ENCODE results near the gene PLCXD1.

DNA sequence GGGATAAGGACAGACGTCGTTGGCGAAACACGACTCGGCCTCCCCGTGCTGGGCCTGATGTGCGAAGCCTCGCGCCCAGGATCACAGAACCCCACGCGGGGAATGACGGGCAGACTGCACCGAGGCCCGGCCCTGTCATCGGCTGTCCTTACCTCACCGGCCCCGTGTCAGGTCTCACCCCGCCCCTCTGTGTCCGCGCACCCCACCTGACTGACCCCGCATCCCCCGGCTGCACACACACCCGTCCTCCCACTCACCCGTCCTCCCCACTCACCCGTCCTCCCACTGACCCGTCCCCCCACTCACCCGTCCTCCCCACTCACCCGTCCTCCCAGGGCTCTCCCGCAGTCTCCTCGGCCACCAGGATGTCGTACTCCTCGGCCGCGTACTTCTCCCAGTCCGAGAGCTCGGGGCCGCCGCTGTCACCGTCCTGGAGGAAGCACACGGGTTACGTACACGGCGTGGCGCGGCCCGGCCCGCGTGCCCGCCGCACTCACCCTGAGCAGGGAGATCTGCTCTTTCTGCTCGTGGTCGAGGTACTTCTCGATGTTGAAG, 57.2 kb downstream of the PLCXD1 start:
- TF ChIP-seq SUZ12 (IDR thresholded peaks at IDR 0.05) (no peak), ELF4 (IDR thresholded peaks at IDR 0.05) (no peak), HDGF (IDR thresholded peaks at IDR 0.05; ENCODE audit: borderline replicate concordance) (no peak), BHLHE40 (IDR thresholded peaks at IDR 0.05; ENCODE audit: borderline replicate concordance) (no peak), FOXM1 (IDR thresholded peaks at IDR 0.05; ENCODE audit: borderline replicate concordance) (no peak), FOXK2 (IDR thresholded peaks at IDR 0.05) (no peak), TARDBP (IDR thresholded peaks at IDR 0.05) (no peak)
- TF ChIP-seq, protein P1, sequence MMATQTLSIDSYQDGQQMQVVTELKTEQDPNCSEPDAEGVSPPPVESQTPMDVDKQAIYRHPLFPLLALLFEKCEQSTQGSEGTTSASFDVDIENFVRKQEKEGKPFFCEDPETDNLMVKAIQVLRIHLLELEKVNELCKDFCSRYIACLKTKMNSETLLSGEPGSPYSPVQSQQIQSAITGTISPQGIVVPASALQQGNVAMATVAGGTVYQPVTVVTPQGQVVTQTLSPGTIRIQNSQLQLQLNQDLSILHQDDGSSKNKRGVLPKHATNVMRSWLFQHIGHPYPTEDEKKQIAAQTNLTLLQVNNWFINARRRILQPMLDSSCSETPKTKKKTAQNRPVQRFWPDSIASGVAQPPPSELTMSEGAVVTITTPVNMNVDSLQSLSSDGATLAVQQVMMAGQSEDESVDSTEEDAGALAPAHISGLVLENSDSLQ (IDR thresholded peaks at IDR 0.05), result no peak
